Measurements from ENCODE around the gene DOHH.

The DOHH gene

DNA sequence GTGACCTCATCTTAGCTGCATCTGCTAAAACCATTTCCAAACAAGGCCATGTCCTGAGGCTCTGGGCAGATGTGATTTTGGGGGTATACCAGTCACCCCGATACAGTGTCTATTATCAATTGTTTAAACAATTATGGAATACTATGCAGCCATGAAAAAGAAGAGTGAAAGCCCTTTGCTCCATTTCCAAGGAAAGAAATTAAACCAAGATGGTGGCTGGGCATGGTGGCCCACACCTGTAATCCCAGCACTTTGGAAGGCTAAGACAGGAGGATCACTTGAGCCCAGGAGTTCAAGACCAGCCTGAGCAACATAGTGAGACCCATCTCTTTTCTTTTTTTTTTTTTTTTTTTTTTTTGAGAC, 39.3 kb upstream of the DOHH start:
- no peak for DNase-seq (ENCODE audit: low read depth)

GRCh38 chr19:3538965-3539755, 38.7 kb upstream of the DOHH start, which contains the start of gene TEKTIP1:
TEKTIP1 (plus strand) TSS chr19:3539174; CDS start chr19:3539178, 4 bp downstream.
- DNase-seq (ENCODE audit: low read depth), result no peak
- H3K4me3 ChIP-seq (ENCODE audit: low read depth, low read length), result no peak within 1 kb of the TSS
- no peak for TF ChIP-seq MYC (IDR thresholded peaks at IDR 0.05; ENCODE audit: low read depth, low read length)
- no peak for TF ChIP-seq MAX (IDR thresholded peaks at IDR 0.05; ENCODE audit: low read depth, low read length)
- TF ChIP-seq POLR2A (IDR thresholded peaks at IDR 0.05; ENCODE audit: extremely low read depth, insufficient read length), result no peak
- TF ChIP-seq, protein P1, sequence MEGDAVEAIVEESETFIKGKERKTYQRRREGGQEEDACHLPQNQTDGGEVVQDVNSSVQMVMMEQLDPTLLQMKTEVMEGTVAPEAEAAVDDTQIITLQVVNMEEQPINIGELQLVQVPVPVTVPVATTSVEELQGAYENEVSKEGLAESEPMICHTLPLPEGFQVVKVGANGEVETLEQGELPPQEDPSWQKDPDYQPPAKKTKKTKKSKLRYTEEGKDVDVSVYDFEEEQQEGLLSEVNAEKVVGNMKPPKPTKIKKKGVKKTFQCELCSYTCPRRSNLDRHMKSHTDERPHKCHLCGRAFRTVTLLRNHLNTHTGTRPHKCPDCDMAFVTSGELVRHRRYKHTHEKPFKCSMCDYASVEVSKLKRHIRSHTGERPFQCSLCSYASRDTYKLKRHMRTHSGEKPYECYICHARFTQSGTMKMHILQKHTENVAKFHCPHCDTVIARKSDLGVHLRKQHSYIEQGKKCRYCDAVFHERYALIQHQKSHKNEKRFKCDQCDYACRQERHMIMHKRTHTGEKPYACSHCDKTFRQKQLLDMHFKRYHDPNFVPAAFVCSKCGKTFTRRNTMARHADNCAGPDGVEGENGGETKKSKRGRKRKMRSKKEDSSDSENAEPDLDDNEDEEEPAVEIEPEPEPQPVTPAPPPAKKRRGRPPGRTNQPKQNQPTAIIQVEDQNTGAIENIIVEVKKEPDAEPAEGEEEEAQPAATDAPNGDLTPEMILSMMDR (IDR thresholded peaks at IDR 0.05; ENCODE audit: low read depth, low read length), result no peak

More for the DNA sequence above, 39.3 kb upstream of the DOHH start:
- no peak overlapping the region for H3K4me3 ChIP-seq (ENCODE audit: low read depth, low read length)
- no peak for TF ChIP-seq MYC (IDR thresholded peaks at IDR 0.05; ENCODE audit: low read depth, low read length)
- no peak for TF ChIP-seq MAX (IDR thresholded peaks at IDR 0.05; ENCODE audit: low read depth, low read length)
- TF ChIP-seq, protein P1 (IDR thresholded peaks at IDR 0.05; ENCODE audit: low read depth, low read length), result no peak
- TF ChIP-seq POLR2A (IDR thresholded peaks at IDR 0.05; ENCODE audit: extremely low read depth, insufficient read length), result no peak

DNA sequence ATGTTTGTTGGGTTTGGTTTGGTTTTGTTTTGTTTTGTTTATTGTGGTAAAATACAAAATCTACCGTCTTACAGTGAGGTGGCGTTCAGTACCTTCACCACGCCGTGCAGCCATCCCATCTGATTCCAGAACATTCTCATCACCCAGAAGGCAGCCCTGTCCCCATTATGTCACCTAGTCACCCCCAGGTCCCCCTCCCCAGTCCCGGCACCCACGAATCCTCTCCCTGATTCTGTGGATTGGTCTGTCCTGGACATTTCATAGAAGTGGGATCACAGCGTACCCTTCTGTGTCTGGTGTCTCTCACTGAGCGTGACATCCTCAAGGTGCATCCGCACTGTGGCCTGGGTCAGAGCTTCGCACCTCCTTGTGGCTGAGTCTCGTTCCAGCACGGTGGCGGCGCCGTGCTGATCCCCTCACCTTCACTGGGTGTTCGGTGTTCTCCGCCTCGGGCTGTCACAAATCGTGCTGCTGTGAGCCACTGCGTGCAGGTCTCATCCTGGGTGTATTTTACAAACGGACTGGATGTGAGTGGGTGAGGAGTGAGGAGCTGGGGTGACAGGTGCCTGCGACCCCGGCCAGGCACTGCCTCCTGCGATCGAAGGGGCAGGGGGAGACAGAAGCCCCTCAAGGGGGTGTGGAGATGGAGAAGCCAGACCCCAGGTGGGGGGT, 37.9 kb upstream of the DOHH start:
- TF ChIP-seq MYC (IDR thresholded peaks at IDR 0.05; ENCODE audit: low read depth, low read length) (no peak), POLR2A (IDR thresholded peaks at IDR 0.05; ENCODE audit: extremely low read depth, insufficient read length) (no peak), MAX (IDR thresholded peaks at IDR 0.05; ENCODE audit: low read depth, low read length) (no peak)
- TF ChIP-seq, protein P1 (IDR thresholded peaks at IDR 0.05; ENCODE audit: low read depth, low read length), result no peak
- no peak for DNase-seq (ENCODE audit: low read depth)
- H3K4me3 ChIP-seq (ENCODE audit: low read depth, low read length), result no peak overlapping the region

DNA sequence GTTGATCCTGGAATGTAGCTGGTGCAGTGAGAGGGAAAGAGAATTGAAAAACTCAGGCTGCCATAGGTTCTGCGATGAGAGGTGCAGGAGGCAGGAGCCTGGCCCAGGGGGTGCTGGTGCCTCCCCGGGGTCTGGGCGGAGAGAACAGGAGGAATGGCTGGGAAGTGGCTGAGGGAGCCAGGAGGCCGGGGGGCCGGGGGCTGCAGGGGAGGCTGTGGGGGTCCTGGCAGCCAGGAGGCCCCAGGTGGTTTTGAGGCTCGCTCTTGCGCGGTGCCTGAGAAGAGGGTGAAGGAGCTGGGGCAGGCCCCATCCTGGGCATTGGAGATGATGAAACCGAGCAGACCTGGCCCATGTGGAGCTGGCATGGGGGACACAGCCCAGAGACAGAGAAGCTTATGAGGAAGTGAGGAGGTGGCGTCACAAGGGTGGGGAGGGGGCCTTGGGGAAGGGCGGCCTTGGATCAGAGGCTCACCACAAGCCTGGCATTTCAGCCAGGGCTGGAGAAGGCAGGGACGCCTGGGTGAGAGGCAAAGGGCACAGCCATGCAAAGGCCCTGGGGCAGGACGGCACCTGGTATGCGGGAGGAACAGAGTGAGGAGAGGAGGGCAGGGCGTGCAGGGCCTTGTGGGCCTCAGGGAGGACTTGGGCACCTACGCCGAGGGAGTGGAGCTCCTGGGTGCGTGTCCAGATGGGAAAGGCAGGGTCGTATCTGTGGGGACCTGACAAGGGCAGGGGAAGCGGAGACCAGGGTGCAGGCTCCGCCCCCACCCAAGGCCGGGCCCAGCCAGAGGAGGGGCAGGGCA, 37.2 kb upstream of the DOHH start:
- TF ChIP-seq MAX (IDR thresholded peaks at IDR 0.05; ENCODE audit: low read depth, low read length), result 0 out of 2 replicates have a peak, but pooled peaks have one; percentile 19
- TF ChIP-seq, protein P1 (IDR thresholded peaks at IDR 0.05; ENCODE audit: low read depth, low read length), result no peak
- no peak for TF ChIP-seq POLR2A (IDR thresholded peaks at IDR 0.05; ENCODE audit: extremely low read depth, insufficient read length)
- peak; percentile 51 for TF ChIP-seq MYC (IDR thresholded peaks at IDR 0.05; ENCODE audit: low read depth, low read length)
- no peak overlapping the region for H3K4me3 ChIP-seq (ENCODE audit: low read depth, low read length)
- DNase-seq (ENCODE audit: low read depth), result peak; percentile 67

DNA sequence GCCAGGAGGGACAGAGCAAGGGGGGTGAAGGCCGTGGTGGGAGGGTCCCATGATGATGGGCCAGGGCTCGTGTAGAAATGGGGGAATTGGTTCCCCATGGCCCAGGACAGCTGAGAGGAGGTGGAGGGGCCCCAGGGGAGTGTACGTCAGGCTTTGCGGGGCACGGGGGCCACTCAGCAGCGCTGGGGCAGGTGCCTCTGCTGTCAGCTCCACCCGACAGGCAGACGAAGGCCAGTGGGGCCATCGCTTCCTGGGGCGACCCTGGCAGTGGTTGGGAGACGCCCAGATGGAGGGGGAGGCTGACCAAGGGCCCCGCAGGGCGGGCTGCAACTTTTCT, 36.6 kb upstream of the DOHH start:
- no peak for DNase-seq (ENCODE audit: low read depth)
- no peak overlapping the region for H3K4me3 ChIP-seq (ENCODE audit: low read depth, low read length)
- TF ChIP-seq POLR2A (IDR thresholded peaks at IDR 0.05; ENCODE audit: extremely low read depth, insufficient read length) (no peak), MAX (IDR thresholded peaks at IDR 0.05; ENCODE audit: low read depth, low read length) (no peak), MYC (IDR thresholded peaks at IDR 0.05; ENCODE audit: low read depth, low read length) (no peak)
- TF ChIP-seq, protein P1 (IDR thresholded peaks at IDR 0.05; ENCODE audit: low read depth, low read length), result no peak
